ENCODE measurements around the gene CCDC146.
"Not testable (repeated sequence)": the region's sequence is repeated elsewhere in the genome, so short reads cannot be mapped to it uniquely, and the experiment has no call there.

Gene CCDC146

GRCh38 chr7:77140291-77140690, 17.9 kb downstream of the CCDC146 start:
- not testable (repeated sequence) for DNase-seq (ENCODE audit: low read depth in 2 of 2)

GRCh38 chr7:77152232-77152631, 29.8 kb downstream of the CCDC146 start:
- DNase-seq (ENCODE audit: low read depth in 2 of 2), result not testable (repeated sequence)

GRCh38 chr7:77154917-77155464, 32.6 kb downstream of the CCDC146 start:
- DNase-seq (ENCODE audit: low read depth in 2 of 2), result not testable (repeated sequence)

GRCh38 chr7:77155601-77156377, 33.4 kb downstream of the CCDC146 start:
- not testable (repeated sequence) for DNase-seq (ENCODE audit: low read depth in 2 of 2)

GRCh38 chr7:77157034-77157433, 34.6 kb downstream of the CCDC146 start:
- DNase-seq (ENCODE audit: low read depth in 2 of 2), result not testable (repeated sequence)

- DNase-seq (ENCODE audit: low read depth in 2 of 2), result no peak
Measured at GRCh38 chr7:77157446-77157845, 35.0 kb downstream of the CCDC146 start.

GRCh38 chr7:77171073-77171472, 48.7 kb downstream of the CCDC146 start:
- not testable (repeated sequence) for DNase-seq (ENCODE audit: low read depth in 2 of 2)

GRCh38 chr7:77172437-77173172, 50.2 kb downstream of the CCDC146 start:
- not testable (repeated sequence) for DNase-seq (ENCODE audit: low read depth in 2 of 2)

GRCh38 chr7:77174418-77174817, 52.0 kb downstream of the CCDC146 start:
- DNase-seq (ENCODE audit: low read depth in 2 of 2), result not testable (repeated sequence)

GRCh38 chr7:77175274-77175800, 52.9 kb downstream of the CCDC146 start:
- DNase-seq (ENCODE audit: low read depth in 2 of 2), result not testable (repeated sequence)

- not testable (repeated sequence) for DNase-seq (ENCODE audit: low read depth in 2 of 2)
Measured at GRCh38 chr7:77177321-77177904, 55.0 kb downstream of the CCDC146 start.

- DNase-seq (ENCODE audit: low read depth in 2 of 2), result not testable (repeated sequence)
Measured at GRCh38 chr7:77178024-77178423, 55.6 kb downstream of the CCDC146 start.

- no peak for DNase-seq (ENCODE audit: low read depth in 2 of 2)
Measured at GRCh38 chr7:77181015-77181595, 58.7 kb downstream of the CCDC146 start.

GRCh38 chr7:77181734-77182133, 59.3 kb downstream of the CCDC146 start:
- DNase-seq (ENCODE audit: low read depth in 2 of 2), result no peak

GRCh38 chr7:77182261-77182660, 59.8 kb downstream of the CCDC146 start:
- DNase-seq (ENCODE audit: low read depth in 2 of 2), result no peak

GRCh38 chr7:77184463-77184862, 62.0 kb downstream of the CCDC146 start:
- DNase-seq (ENCODE audit: low read depth in 2 of 2), result no peak

GRCh38 chr7:77184990-77185389, 62.6 kb downstream of the CCDC146 start:
- no peak for DNase-seq (ENCODE audit: low read depth in 2 of 2)

- no peak for DNase-seq (ENCODE audit: low read depth in 2 of 2)
Measured at GRCh38 chr7:77185866-77186265, 63.5 kb downstream of the CCDC146 start.

- no peak for DNase-seq (ENCODE audit: low read depth in 2 of 2)
Measured at GRCh38 chr7:77188731-77189437, 66.5 kb downstream of the CCDC146 start.

GRCh38 chr7:77197141-77197540, 74.7 kb downstream of the CCDC146 start:
- no peak for DNase-seq (ENCODE audit: low read depth in 2 of 2)
